Loucy (cell line): ENCODE results near the gene NRG3.

Experiments
- EZH2phosphoT487 ChIP-seq: fragments of 200-600 bp; IDR thresholded peaks from 2 replicates; pipeline ENCODE4 v1.6.1; 2018; ENCODE audit warnings: antibody characterized with exemption, mild to moderate bottlenecking, moderate library complexity, borderline replicate concordance
- TF ChIP-seq, protein P1 (sequence below): fragments of 200-600 bp; sonication (generic); conservative IDR thresholded peaks from 2 replicates; pipeline ENCODE4 v1.5.1; 2014; ENCODE audit warnings: mild to moderate bottlenecking, antibody characterized with exemption, low read length

DNA sequence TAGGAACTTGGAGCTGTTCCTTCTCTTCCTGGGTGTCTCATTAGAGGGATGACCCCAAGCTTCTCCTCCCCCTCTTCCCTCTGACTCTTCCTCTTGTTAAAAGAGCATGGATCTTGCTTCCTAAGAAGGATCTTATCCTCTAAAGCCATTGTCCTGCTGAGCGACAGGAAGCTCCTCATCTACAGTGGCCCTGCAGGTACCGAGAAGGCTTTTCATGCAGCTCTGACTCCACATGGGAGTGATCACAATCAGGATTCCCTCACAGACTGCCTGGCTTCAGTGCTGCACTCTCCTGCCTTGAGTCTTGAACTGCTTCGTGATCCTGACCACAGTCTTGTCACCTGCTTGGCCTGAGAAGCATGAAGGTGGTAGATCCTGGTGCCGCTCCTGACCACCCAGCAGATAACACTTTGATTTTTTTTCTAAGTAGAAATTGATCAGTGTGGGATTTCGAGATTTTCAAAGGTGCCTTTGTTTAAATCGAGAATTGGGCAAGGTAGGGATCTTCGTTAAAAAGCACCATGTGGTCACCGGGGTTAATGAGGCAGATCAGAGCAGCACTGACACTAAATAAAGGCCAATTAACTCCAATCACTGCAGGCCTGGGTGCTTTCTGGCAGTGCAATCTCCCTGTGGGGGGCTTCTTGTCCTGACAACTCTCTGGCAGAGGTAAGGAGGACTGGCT, 376.4 kb downstream of the NRG3 start:
- TF ChIP-seq, protein P1, sequence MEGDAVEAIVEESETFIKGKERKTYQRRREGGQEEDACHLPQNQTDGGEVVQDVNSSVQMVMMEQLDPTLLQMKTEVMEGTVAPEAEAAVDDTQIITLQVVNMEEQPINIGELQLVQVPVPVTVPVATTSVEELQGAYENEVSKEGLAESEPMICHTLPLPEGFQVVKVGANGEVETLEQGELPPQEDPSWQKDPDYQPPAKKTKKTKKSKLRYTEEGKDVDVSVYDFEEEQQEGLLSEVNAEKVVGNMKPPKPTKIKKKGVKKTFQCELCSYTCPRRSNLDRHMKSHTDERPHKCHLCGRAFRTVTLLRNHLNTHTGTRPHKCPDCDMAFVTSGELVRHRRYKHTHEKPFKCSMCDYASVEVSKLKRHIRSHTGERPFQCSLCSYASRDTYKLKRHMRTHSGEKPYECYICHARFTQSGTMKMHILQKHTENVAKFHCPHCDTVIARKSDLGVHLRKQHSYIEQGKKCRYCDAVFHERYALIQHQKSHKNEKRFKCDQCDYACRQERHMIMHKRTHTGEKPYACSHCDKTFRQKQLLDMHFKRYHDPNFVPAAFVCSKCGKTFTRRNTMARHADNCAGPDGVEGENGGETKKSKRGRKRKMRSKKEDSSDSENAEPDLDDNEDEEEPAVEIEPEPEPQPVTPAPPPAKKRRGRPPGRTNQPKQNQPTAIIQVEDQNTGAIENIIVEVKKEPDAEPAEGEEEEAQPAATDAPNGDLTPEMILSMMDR = no peak
- no peak for TF ChIP-seq EZH2phosphoT487
